Measurements from ENCODE around the gene NHLRC2. TPM values are rescaled to one million over a fixed set of nuclear protein-coding genes. Genes with fewer than 3 reads are reported as not detected.

NHLRC2 gene, protein sequence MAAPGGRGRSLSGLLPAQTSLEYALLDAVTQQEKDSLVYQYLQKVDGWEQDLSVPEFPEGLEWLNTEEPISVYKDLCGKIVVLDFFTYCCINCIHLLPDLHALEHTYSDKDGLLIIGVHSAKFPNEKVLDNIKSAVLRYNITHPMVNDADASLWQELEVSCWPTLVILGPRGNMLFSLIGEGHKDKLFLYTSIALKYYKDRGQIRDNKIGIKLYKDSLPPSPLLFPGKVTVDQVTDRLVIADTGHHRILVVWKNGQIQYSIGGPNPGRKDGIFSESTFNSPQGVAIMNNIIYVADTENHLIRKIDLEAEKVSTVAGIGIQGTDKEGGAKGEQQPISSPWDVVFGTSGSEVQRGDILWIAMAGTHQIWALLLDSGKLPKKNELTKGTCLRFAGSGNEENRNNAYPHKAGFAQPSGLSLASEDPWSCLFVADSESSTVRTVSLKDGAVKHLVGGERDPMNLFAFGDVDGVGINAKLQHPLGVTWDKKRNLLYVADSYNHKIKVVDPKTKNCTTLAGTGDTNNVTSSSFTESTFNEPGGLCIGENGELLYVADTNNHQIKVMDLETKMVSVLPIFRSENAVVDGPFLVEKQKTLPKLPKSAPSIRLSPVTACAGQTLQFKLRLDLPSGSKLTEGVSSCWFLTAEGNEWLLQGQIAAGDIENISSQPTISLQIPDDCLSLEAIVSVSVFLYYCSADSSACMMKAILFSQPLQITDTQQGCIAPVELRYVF
- 11.8 and 13.0 TPM in 2 replicates for polyA plus RNA-seq
- 36.0 and 45.7 TPM in 2 replicates for polyA minus RNA-seq

DNA sequence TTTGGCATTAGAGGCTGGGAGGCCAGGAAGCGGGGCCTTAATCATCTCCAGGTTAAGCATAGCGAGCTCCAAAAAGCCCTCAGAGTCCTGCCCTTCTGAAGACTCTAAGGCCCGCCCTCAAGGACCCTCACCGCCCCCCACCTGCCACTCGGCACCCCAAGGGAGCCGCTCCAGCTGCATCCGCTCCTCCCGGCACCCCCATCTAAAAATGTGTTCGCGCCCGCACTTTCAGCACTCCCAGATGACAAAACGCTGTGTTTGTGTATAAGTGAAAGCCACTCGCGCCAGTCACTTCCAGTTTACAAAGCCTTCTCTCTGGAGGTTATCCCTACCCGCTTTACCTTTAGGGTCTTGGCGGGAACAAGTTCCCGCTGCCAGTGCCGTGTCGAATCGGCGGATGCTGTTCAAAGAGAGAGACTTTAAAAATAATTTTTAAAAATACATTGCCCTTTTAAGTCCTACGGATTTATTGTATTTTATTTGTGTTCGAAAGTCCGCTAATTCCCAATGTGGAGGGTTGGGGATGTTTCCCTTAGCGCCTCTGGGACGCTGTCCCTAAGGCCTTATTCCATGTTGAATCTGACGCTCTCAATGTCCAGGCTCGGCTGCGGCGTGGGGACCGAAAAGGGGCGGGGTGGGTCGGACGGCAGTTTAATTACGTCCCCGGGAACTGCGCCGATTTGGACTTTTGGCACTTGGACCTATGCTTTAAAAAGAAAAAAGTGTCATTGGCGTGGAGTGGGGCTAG is at the start of gene NHLRC2, which contains the start of gene DCLRE1A:
Gene NHLRC2 (plus strand): TSS at position 649 of the 748 bp plus-strand sequence. CDS start 212 bp downstream, outside the sequence.
Gene DCLRE1A (minus strand): TSS at position 70 of the 748 bp plus-strand sequence. CDS start 900 bp downstream, outside the sequence.
- Histone ChIP-seq H3F3A (ENCODE audit: insufficient read depth, low read length, poor library complexity, severe bottlenecking) (no peaks in the 10 kb centered on the region), H3K27ac (ENCODE audit: low read length) (peak within 1 kb of the TSS; percentile 79), H2AFZ (ENCODE audit: low read depth, low read length) (peak within 1 kb of the TSS; percentile 97), H3K4me3 (ENCODE audit: low read length) (peak within 1 kb of the TSS; percentile 88), H3K4me2 (ENCODE audit: low read length) (peak within 1 kb of the TSS; percentile 80), H3K27me3 (ENCODE audit: insufficient read depth, low read depth, low read length) (no peaks in the 10 kb centered on the region), H3K9me3 (ENCODE audit: low read length) (no peaks in the 10 kb centered on the region), H3K9me2 (ENCODE audit: insufficient read depth, low read length) (no peaks in the 10 kb centered on the region), H4K20me1 (ENCODE audit: insufficient read depth) (no peaks in the 10 kb centered on the region), H3K9ac (ENCODE audit: low read length) (peak within 1 kb of the TSS; percentile 83), H3K79me2 (replicated peaks; ENCODE audit: insufficient read depth, low read length) (peaks cover 59% of the 10 kb centered on the region), H3K36me3 (ENCODE audit: insufficient read depth, low read length) (peaks cover 8% of the 10 kb centered on the region)
- TF ChIP-seq, protein P1, sequence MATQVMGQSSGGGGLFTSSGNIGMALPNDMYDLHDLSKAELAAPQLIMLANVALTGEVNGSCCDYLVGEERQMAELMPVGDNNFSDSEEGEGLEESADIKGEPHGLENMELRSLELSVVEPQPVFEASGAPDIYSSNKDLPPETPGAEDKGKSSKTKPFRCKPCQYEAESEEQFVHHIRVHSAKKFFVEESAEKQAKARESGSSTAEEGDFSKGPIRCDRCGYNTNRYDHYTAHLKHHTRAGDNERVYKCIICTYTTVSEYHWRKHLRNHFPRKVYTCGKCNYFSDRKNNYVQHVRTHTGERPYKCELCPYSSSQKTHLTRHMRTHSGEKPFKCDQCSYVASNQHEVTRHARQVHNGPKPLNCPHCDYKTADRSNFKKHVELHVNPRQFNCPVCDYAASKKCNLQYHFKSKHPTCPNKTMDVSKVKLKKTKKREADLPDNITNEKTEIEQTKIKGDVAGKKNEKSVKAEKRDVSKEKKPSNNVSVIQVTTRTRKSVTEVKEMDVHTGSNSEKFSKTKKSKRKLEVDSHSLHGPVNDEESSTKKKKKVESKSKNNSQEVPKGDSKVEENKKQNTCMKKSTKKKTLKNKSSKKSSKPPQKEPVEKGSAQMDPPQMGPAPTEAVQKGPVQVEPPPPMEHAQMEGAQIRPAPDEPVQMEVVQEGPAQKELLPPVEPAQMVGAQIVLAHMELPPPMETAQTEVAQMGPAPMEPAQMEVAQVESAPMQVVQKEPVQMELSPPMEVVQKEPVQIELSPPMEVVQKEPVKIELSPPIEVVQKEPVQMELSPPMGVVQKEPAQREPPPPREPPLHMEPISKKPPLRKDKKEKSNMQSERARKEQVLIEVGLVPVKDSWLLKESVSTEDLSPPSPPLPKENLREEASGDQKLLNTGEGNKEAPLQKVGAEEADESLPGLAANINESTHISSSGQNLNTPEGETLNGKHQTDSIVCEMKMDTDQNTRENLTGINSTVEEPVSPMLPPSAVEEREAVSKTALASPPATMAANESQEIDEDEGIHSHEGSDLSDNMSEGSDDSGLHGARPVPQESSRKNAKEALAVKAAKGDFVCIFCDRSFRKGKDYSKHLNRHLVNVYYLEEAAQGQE (IDR thresholded peaks at IDR 0.05; ENCODE audit: borderline replicate concordance): no peak
- no peak for TF ChIP-seq EZH2 (IDR thresholded peaks at IDR 0.05; ENCODE audit: borderline replicate concordance, insufficient read depth, low read length, poor library complexity, severe bottlenecking)
- TF ChIP-seq EP300 (conservative IDR thresholded peaks at IDR 0.05; ENCODE audit: poor library complexity, severe bottlenecking): peak; percentile 98
- TF ChIP-seq RAD21 (conservative IDR thresholded peaks at IDR 0.05): no peak
- TF ChIP-seq SMC3 (conservative IDR thresholded peaks at IDR 0.05; ENCODE audit: poor library complexity): no peak
- TF ChIP-seq, protein P2, sequence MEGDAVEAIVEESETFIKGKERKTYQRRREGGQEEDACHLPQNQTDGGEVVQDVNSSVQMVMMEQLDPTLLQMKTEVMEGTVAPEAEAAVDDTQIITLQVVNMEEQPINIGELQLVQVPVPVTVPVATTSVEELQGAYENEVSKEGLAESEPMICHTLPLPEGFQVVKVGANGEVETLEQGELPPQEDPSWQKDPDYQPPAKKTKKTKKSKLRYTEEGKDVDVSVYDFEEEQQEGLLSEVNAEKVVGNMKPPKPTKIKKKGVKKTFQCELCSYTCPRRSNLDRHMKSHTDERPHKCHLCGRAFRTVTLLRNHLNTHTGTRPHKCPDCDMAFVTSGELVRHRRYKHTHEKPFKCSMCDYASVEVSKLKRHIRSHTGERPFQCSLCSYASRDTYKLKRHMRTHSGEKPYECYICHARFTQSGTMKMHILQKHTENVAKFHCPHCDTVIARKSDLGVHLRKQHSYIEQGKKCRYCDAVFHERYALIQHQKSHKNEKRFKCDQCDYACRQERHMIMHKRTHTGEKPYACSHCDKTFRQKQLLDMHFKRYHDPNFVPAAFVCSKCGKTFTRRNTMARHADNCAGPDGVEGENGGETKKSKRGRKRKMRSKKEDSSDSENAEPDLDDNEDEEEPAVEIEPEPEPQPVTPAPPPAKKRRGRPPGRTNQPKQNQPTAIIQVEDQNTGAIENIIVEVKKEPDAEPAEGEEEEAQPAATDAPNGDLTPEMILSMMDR (IDR thresholded peaks at IDR 0.05; ENCODE audit: poor library complexity, severe bottlenecking): no peak
- TF ChIP-seq POLR2AphosphoS5 (IDR thresholded peaks at IDR 0.05): peak; percentile 52

DNA sequence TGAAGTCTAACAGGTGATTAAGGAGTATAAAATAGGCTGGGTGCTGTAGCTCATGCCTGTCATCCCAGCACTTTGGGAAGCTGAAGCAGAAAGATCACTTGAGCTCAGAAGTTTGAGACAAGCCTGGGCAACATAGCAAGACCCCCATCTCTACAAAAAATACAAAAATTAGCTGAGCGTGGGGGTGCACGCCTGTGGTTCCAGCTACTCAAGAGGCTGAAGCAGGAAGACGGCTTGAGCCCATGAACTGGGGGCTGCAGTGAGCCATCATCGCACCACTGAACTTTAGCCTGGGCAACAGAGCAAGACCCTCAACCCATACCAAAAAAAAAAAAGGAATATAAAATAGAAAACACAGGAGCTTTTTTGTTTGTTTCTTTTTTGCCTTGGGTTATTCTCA is 48.0 kb upstream of the NHLRC2 start:
- H4K20me1 ChIP-seq (ENCODE audit: insufficient read depth): no peaks in the 10 kb centered on the region
- H3K4me2 ChIP-seq (ENCODE audit: low read length): no peak overlapping the region
- H3K9me3 ChIP-seq (ENCODE audit: low read length): no peaks in the 10 kb centered on the region
- no peak overlapping the region for H3K4me3 ChIP-seq (ENCODE audit: low read length)
- H3K9me2 ChIP-seq (ENCODE audit: insufficient read depth, low read length): no peaks in the 10 kb centered on the region
- no peaks in the 10 kb centered on the region for H3K27me3 ChIP-seq (ENCODE audit: insufficient read depth, low read depth, low read length)
- no peaks in the 10 kb centered on the region for H3K79me2 ChIP-seq (replicated peaks; ENCODE audit: insufficient read depth, low read length)
- H3K27ac ChIP-seq (ENCODE audit: low read length): no peak overlapping the region
- H3F3A ChIP-seq (ENCODE audit: insufficient read depth, low read length, poor library complexity, severe bottlenecking): no peaks in the 10 kb centered on the region
- H3K9ac ChIP-seq (ENCODE audit: low read length): no peak overlapping the region
- TF ChIP-seq, protein P1 (IDR thresholded peaks at IDR 0.05; ENCODE audit: borderline replicate concordance): no peak
- TF ChIP-seq EP300 (conservative IDR thresholded peaks at IDR 0.05; ENCODE audit: poor library complexity, severe bottlenecking) (no peak), POLR2AphosphoS5 (IDR thresholded peaks at IDR 0.05) (no peak), RAD21 (conservative IDR thresholded peaks at IDR 0.05) (no peak), SMC3 (conservative IDR thresholded peaks at IDR 0.05; ENCODE audit: poor library complexity) (no peak), TAF1 (IDR thresholded peaks at IDR 0.05; ENCODE audit: low read depth) (no peak), MXI1 (conservative IDR thresholded peaks at IDR 0.05; ENCODE audit: poor library complexity, severe bottlenecking) (no peak), EZH2 (IDR thresholded peaks at IDR 0.05; ENCODE audit: borderline replicate concordance, insufficient read depth, low read length, poor library complexity, severe bottlenecking) (no peak)
- TF ChIP-seq, protein P2 (IDR thresholded peaks at IDR 0.05; ENCODE audit: poor library complexity, severe bottlenecking): no peak
- H3K36me3 ChIP-seq (ENCODE audit: insufficient read depth, low read length): no peaks in the 10 kb centered on the region
- H2AFZ ChIP-seq (ENCODE audit: low read depth, low read length): no peak overlapping the region

Data from neural cell (in vitro differentiated cells).